ENCODE results near the gene CELSR2.

The CELSR2 gene

GRCh38 chr1:109280862-109281261 lies 31.5 kb downstream of the CELSR2 start:
- H3K4me1 ChIP-seq (ENCODE audit: control insufficient read depth, low read length), result peaks cover 24% of the 10 kb centered on the region

GRCh38 chr1:109281680-109282496 lies 32.5 kb downstream of the CELSR2 start:
- Histone ChIP-seq H3K79me2 (ENCODE audit: control insufficient read depth, low read length) (peaks cover 10% of the 10 kb centered on the region), H3K9me2 (replicated peaks; ENCODE audit: control insufficient read depth, low read length) (no peaks in the 10 kb centered on the region), H3K36me3 (ENCODE audit: control insufficient read depth, low read length) (peaks cover 19% of the 10 kb centered on the region), H3K4me3 (ENCODE audit: low read length) (peak overlapping the region; percentile 93), H3K4me1 (ENCODE audit: control insufficient read depth, low read length) (peaks cover 24% of the 10 kb centered on the region), H3K27ac (ENCODE audit: low read depth, low read length) (no peak overlapping the region), H3K9me3 (ENCODE audit: control insufficient read depth, insufficient read depth, low read length) (no peaks in the 10 kb centered on the region), H3K27me3 (ENCODE audit: control insufficient read depth, low read length) (no peaks in the 10 kb centered on the region), H3F3A (ENCODE audit: control insufficient read depth, insufficient read depth) (no peaks in the 10 kb centered on the region), H4K20me1 (ENCODE audit: control insufficient read depth, insufficient read depth, low read depth, low read length) (no peaks in the 10 kb centered on the region), H3K4me2 (ENCODE audit: low read length) (peak overlapping the region; percentile 77)
- TF ChIP-seq EZH2phosphoT487 (IDR thresholded peaks at IDR 0.05; ENCODE audit: borderline replicate concordance, low read length) (no peak), CTCF (IDR thresholded peaks at IDR 0.05; ENCODE audit: low read depth, low read length, poor library complexity, severe bottlenecking) (no peak)

More at GRCh38 chr1:109280862-109281261, 31.5 kb downstream of the CELSR2 start:
- H4K20me1 ChIP-seq (ENCODE audit: control insufficient read depth, insufficient read depth, low read depth, low read length), result no peaks in the 10 kb centered on the region
- peaks cover 10% of the 10 kb centered on the region for H3K79me2 ChIP-seq (ENCODE audit: control insufficient read depth, low read length)
- TF ChIP-seq EZH2phosphoT487 (IDR thresholded peaks at IDR 0.05; ENCODE audit: borderline replicate concordance, low read length) (no peak), CTCF (IDR thresholded peaks at IDR 0.05; ENCODE audit: low read depth, low read length, poor library complexity, severe bottlenecking) (no peak)
- no peak overlapping the region for H3K27ac ChIP-seq (ENCODE audit: low read depth, low read length)
- H3K9me2 ChIP-seq (replicated peaks; ENCODE audit: control insufficient read depth, low read length), result no peaks in the 10 kb centered on the region
- no peak overlapping the region for H3K4me3 ChIP-seq (ENCODE audit: low read length)
- peaks cover 19% of the 10 kb centered on the region for H3K36me3 ChIP-seq (ENCODE audit: control insufficient read depth, low read length)
- H3K27me3 ChIP-seq (ENCODE audit: control insufficient read depth, low read length), result no peaks in the 10 kb centered on the region
- no peaks in the 10 kb centered on the region for H3F3A ChIP-seq (ENCODE audit: control insufficient read depth, insufficient read depth)
- H3K4me2 ChIP-seq (ENCODE audit: low read length), result no peak overlapping the region
- H3K9me3 ChIP-seq (ENCODE audit: control insufficient read depth, insufficient read depth, low read length), result no peaks in the 10 kb centered on the region

- TF ChIP-seq CTCF (IDR thresholded peaks at IDR 0.05; ENCODE audit: low read depth, low read length, poor library complexity, severe bottlenecking), result no peak
- no peak for TF ChIP-seq EZH2phosphoT487 (IDR thresholded peaks at IDR 0.05; ENCODE audit: borderline replicate concordance, low read length)
- Histone ChIP-seq H3K27ac (ENCODE audit: low read depth, low read length) (peak overlapping the region; percentile 56; the same call in 1 of the 2 replicates), H3K27me3 (ENCODE audit: control insufficient read depth, low read length) (no peaks in the 10 kb centered on the region), H3K4me3 (ENCODE audit: low read length) (peak overlapping the region; percentile 93), H3K4me2 (ENCODE audit: low read length) (peak overlapping the region; percentile 77), H3K4me1 (ENCODE audit: control insufficient read depth, low read length) (peaks cover 19% of the 10 kb centered on the region), H4K20me1 (ENCODE audit: control insufficient read depth, insufficient read depth, low read depth, low read length) (no peaks in the 10 kb centered on the region), H3K79me2 (ENCODE audit: control insufficient read depth, low read length) (peaks cover 10% of the 10 kb centered on the region), H3K36me3 (ENCODE audit: control insufficient read depth, low read length) (peaks cover 18% of the 10 kb centered on the region), H3K9me3 (ENCODE audit: control insufficient read depth, insufficient read depth, low read length) (no peaks in the 10 kb centered on the region), H3K9me2 (replicated peaks; ENCODE audit: control insufficient read depth, low read length) (no peaks in the 10 kb centered on the region), H3F3A (ENCODE audit: control insufficient read depth, insufficient read depth) (no peaks in the 10 kb centered on the region)
These were observed 33.2 kb downstream of the CELSR2 start for GRCh38 chr1:109282497-109282951.
